NCI-H524 treated with DMSO at 0.1 percent for 48 hours (cell line): ENCODE measurements around the gene SERPINA6.
"Not testable (repeated sequence)": the region's sequence is repeated elsewhere in the genome, so short reads cannot be mapped to it uniquely, and the experiment has no call there.

Experiments used
- DNase-seq: peaks from one replicate; lab custom pipeline; 2025; lab: John Stamatoyannopoulos, UW

The SERPINA6 gene

DNA sequence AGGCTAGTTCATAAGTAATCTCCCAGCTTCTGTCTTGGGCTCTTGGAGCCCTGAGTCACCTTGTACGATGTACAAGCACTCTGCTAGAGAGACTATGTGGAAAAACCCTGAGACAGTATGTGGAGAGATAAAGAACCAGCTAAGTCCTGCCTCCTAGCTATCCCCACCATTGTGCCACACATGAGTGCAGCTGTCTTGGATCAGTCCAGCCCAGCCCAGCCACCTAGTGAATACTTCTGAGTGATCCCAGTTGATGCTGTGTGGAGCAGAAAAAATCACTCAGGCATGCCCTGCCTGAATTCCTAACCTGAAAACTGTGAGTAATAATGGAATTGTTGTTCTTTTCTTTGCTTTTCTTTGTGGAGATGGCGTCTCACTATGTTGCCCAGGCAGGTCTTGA, 5.1 kb upstream of the SERPINA6 start:
- no peak for DNase-seq

DNA sequence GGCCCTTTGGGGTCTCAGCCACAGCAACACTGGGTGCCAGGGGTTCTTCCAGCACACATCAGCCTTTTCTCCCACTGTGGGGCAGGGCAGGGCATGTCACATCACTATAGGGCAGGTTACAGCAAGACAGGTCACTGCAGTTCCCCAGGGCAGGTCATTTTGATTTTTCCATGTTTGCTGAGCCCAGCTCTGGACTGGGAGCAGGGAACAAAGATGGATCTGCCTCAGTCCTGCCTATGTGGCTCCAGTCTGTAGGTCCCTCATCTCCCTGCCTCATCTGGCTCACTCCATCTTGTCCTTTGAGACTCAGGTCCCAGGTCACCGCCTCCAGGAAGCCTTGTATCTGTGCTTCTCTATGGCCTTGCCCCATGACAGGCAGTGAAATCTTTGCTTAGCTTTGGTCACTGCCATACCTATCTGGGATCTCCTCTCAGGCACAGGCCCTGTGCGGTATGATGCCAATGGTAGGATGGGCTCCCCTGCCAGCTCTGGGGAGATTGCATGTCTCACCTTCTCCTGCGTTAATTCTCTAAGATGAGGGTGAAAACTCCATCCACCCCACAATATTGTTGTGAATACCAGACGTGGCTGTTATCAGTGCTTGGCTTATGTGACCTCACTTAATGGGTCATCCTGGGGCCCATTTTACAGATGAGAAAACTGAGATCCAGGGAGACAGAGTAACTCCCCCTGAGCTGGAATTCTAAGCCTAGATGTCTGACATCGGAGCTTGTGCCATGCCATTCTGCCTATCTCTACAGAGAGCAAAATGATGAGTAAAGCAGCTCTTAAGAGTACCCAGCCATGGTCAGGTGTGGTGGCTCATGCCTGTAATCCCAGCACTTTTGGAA, 1.5 kb downstream of the SERPINA6 start:
- DNase-seq: no peak

DNA sequence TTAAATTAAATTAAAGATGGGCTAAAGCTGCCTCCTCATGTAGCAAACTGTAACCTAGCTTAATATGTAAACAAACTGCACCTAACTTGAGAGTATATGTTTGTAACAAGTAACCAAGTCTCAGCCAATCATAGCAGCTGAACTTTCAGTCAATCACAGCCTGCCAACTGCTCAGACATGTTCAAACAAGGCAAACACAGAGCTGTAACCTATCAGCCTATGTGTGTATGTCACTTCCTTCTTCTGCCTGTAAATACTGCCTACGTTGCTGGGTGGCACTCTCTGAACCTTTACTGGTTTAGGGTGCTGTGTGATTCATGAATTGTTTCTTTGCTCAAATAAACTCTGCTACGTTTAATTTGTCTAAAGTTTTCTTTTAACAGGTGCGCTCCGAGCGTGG, 2.9 kb downstream of the SERPINA6 start:
- no peak for DNase-seq

DNA sequence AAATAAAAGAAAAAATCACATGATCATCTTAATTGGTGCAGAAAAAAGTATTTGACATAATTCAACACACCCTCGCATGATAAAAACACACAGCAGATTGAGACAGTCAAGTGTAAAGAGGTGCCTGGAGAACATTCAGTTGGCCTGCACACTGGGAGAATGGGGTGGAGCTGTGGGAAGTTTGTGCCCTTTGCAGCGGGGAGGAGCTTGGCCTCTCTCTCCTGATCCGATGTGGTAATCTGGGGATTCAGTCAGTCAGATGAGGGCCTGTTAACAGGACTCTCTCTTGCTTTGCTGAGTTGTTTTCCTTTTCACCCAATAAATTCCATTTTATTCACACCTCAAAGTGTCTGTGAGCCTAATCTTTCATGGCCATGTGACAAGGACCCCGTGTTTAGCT, 5.9 kb downstream of the SERPINA6 start:
- no peak for DNase-seq

DNA sequence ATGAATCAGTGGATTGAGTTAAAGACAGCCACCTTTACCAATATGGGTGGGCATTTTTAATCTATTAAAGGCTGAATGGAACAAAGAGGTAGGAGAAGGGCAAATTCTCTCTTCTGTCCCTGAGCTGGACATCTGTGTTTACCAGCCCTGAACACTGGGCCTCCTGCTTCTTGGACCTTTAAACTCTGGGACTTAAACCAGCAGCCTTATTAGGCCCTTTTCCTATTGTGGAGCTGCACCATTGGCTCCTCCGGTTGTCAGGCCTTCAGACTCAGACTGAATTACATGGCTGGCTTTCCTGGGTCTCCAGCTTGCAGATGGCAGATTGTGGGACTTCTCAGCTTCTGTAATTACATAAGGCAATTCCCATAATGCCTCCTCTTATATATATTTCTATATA, 6.4 kb downstream of the SERPINA6 start:
- no peak for DNase-seq

DNA sequence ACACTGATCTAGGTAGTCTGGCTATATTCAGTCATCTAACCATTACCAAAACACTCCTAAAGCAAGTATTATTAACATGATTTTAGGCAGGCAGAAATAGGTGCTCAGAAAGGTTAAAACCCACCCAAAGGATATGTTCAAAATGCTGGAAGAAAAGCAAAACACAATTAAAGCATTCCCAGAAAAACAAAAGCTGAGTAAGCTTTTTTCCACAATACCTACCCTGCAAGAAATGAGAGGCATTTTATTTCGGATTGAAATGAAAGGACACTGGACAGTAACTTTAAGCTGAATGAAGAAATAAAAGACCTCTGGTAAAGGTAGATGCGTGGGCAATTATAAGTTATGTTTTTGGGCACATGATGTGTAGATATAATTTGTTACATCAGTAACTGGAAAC, 8.2 kb downstream of the SERPINA6 start:
- DNase-seq: no peak

DNA sequence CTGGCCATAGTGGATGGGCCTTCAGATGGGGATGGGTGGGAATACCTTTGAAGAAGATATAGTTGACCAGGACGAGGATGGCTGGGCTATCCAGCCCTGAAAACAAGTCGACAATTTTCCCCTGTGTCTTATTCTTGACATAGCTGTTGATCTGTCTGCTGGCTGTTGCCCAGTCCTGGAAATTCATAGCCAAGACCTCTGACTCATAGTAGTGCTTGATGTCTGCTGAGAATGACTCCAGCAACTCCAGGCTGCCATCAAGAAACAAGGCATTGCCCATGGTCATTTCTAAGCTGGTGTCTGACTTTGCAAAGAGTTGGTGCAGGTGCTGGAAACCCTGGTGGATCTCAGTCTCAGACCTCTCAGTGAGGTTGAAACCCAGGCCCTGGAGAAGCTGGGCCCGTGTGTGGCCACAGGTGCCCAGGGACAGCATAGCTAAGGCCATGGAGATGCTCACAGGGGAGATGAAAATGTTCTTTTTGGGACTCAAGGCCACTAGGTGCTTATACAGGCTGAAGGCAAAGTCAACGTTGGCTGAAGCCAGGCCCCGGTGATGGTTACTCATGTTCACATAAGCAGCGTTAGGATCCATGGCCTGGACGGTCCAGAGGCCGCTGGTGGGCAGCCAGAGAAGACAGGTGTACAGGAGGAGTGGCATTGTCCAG, 9.0 kb downstream of the SERPINA6 start:
- no peak for DNase-seq

DNA sequence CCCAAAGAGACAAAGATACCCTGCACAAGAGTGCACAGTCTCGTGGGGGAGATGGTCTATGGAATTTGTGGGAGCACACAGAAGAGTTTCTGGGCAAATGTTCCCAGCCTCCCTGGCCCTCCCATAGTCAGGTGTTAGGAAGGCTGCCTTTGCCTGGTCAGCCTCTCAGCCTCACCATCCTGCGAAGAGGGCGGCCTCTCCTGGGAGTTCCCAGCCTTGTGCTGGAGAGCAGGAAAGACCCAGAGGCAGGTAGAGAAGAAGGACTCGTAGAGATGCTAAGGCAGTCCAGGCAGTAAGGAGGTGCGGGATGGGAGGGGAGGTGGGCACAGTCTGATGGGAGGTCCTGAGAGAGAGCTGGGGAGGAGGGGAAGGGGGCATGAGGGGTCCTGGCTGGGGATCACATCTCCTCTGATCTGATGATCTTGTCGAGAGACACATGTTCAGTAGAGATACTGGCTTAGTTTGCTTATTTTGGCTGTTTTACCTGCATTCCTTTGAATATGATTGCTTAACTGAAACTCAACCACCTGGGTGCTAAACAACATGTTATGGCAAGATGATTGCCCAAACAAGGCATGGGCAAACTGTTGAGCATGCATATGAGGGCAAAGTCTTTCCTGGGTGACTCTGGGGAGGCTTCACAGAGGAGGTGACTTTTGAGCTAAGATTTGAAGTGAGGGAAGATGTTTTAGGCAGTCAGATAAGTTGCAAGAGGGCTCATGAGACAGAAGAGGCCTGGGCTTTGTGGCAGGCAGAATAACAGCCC, 10.5 kb downstream of the SERPINA6 start:
- DNase-seq: no peak

DNA sequence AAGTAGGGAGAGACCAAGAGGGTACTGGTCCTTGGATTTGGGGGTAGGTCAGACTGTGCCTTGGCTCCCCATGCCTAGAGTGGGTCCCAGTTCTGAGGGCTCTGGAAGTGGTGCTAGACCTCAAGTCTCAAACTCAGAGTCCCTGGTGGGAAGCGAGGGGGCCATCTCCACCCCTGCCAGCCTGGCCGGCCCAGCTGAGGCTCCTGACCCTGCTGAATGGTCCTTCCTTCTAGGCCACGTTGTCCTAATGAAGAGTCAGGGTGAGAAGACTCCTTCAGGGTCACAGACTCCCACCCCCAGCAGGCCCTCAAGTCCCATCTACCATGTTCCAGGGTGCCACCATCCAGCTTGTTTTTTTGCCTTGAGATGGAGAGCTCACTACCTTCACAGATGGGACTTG, 12.9 kb downstream of the SERPINA6 start:
- no peak for DNase-seq

DNA sequence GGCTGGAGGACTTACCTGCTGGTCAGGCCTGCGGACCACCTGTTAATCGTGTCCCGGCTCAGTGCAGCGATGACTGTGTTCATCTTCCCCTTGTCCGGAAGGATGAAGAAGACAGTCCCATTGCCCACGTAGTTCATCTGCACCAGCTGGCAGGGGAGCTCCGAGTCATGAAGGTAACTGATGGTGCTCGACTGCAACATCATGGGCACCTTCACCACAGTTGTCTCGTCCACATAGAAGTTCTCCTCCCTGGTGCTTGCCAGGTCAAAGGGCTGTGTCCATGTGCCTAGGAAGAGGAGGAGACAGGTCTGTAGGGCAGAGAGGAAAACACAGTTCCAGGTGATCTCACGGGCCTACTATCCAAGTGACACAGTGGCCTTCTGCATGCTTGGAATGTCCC, 13.4 kb downstream of the SERPINA6 start:
- no peak for DNase-seq

DNA sequence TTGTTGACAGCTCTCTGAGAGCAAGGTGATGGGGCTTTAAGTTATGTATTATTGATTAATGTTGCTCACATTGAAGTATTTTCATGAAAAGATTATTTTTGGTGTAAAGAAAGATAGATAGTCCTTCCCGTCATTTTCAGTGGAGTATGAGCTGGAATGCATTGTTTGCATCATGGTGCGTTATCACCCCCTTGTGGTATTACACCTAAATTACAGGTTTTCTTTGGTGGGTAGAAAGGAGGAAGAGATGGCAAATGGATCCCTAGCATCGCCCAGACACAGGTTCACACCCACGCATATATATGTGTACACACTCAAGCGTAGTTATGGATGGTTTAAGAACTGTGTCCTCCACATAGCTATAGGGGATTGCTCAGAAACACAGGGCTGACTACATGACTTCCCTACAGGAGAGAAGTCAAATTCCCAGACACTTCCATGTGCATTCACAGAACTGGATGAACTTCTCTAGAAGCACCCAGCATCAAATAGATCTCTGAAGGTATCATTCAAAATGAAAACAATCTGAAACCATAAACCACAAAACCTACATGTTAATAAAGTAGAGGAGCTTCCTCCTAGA, 15.6 kb downstream of the SERPINA6 start:
- DNase-seq: no peak

DNA sequence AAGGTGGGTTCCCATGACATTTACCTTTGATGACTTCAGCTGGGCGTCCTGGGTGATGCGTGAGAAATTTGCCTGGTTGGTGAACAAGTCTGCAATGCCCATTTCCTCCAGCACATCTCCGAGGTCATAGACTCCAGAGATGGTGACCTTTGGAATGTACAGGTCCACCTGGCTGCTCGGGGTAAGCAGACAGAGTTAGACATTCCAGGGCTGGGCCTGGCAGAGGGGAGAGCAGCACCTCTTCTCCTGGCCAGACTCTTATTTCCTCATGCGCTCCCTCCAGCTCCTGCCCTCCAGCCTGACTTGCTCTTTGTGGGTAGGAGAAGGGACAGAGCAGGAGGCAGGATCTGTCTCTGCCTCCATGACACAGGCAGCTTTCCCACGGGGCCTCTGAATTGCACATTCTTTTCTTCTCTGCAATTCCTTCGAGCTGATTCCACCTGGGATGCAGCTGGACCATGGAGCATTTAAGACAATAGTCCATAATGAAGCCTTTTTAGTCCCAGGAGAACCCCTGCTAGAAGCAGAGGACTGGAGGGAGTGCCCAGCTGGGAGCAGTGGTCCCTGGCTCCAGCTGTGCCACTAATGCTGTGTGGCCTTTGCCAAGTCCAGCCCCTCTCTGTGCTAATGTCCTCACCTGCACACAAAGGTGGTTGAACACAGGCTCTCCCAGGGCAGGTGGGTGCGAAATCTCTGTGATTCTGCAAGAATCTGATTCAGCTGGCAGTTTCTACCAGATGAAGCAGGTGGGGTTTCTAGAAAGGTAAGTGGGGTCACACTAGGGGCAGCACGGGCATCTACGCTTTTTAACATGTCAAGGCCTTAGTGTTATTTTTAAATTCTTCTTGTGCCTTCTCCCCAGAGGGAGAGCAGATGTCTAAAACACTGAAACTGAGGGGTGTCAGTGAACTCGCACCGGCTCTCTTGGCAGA, 16.8 kb downstream of the SERPINA6 start:
- no peak for DNase-seq

DNA sequence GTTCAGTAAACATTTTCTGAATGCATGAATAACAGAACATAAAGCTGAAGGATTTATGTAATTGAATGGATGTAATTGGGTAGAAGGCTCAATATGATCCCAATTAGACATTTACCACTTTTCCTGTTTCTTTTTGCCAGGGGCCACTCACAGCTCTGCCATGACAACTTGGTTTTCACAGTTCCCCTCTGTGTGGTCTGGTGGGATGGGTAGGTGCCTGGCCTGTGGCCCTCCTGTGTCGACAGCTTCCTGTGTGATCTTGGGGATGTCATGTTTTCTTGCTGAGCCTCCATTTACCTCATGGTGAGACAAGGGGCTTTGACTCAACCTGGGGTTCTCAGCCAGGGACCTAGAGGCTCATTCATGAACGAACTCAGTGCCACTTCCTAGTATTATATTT, 17.5 kb downstream of the SERPINA6 start:
- DNase-seq: no peak

DNA sequence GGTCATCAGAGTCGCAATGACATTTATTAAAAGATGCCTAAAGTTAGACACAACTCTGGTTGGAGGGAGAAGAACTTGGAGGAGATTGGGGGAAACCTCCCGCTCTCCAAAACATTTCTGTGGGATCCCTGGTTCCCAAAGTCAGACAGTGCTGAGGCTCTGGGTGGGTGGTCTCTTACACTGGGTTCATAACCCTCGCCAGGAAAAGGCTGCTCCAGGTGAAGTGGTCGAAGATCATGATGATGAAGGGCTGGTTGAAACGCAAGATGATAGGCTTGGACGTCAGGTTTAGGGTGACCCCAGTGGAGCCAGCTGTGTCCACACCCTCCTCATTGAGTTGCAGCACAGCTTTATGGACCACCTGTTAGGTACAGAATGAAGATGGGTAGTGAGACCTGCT, 18.9 kb downstream of the SERPINA6 start:
- no peak for DNase-seq

DNA sequence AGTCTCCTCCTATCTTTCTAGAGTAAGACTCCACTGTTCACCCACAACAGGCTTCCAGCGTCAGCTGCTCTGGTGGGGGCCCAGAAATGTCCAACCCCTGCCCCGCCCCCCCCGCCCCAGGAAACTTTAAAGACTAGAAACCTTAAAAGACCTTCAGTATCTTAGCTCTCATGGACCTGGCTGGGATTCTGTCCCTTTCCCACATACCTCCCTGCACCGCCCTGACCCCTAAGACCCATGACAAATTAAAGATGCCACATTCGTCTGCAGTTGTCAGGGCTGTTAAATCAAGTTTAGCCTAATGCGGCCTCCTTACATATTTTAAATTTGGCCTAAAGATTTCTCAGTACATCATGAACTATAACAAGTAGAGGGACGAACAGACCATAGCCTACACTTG, 20.0 kb downstream of the SERPINA6 start:
- DNase-seq: no peak

DNA sequence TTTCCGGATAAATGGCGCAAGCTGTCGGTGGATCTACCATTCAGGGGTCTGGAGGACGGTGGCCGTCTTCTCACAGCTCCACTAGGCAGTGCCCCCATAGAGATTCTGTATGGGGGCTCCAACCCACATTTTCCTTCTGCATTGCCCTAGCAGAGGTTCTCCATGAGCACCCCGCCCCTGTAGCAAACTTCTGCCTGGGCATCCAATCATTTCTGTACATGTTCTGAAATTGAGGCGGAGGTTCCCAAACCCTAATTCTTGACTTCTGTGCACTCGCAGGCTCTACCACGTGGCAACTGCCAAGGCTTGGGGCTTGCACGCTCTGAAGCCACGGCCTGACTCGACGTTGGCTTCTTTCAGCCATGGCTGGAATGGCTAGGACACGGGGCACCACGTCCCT, 25.0 kb downstream of the SERPINA6 start:
- no peak for DNase-seq

DNA sequence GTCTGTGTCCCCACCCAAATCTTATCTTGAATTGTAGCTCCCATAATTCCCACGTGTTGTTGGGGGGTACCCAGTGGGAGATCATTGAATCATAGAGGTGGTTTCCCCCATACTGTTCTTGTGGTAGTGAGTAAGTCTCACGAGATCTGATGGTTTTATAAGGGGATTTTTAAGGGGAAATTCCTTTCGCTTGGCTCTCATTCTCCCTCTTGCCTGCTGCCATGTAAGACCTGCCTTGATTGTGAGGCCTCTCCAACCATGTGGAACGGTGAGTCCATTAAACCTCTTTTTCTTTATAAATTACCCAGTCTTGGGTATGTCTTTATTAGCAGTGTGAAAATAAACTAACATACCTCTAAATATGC, 27.0 kb downstream of the SERPINA6 start:
- DNase-seq: not testable (repeated sequence)

DNA sequence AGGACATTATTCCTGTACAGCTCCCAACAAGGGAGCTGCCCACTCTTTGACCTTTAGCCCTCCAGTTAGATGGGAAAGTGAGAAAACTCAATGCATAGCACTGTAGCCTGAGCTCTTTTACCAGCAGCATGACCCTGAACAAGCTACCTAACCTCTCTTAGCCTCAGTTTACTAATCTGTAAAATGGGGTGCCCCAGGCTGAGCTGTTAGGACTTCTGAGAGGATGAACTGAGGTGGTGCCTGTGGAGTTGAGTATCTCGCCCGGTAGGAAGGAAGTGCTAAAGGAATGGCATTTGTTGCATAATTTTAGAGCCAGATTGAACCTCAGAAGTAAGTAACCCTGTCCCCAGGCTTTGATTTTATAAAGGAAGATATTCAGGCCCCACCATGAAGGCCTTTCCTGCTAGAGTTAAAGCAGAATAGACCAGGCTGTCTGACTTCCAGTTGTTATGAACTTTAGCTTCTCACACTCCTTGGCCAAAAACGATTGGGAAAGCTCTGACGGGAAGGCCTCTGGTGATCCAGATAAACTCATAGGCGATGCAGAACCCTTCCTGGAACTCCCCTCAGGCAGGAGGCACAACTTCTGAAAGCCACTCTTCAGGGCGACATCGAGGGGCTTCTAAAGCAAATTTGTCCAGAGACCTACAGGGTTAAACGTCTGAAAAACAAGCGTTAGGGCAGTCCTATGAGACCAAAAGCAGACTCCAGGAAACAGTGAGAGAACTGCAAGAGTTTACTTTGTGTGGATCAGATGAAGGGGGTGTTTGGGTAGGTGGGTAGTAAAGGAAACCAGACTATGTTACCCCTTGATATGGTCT, 27.6 kb downstream of the SERPINA6 start:
- DNase-seq: no peak

DNA sequence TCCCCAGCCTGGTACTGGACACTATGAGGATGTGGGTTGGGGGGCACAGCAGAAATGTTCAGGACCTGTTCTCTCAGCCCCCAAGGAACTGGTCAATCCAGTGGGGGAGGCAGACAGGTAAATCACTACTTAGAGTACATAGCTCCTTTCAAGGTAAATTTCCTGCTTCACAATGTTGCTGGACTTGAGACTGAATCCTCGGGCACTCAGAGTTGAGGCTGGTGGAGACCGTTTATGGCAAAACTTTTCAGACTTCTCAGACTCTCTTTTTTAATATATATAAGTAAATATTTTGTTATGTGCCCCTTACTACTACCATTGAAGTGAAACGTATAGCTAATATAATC, 29.6 kb downstream of the SERPINA6 start:
- no peak for DNase-seq

DNA sequence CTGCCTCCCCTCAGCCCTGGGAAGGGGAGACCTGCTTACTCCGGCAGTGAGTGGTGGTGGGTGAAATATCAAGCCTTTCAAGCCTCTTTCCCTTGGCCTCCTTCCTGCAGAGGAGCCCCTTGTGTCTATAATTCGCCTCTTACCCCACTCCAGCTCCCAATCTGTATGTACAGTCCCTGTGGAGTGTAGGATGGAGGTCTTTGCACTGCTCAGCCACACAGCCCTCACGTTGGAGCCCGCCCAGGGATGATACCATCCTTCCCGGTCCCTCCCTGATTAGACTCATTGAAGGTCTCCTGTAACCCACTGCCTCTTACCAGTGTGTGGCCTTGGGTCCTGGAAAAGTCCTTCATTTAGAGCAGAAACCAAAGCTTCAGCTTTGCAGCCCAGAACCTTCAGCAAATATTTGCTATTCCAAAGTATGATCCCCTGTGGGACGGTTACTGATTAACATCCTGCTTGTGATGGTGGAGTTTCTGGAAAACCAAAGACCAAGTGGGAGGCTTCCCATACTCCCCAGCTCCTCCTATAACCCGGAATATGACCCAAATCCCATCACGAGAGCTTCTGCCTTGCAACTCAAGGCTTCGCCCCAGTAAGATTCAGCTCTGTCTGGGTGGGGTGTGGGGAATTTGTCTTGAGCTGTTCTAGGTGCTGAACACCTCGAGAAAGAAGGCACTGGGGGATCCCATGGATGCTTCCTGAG, 30.1 kb downstream of the SERPINA6 start, which contains the start of gene SERPINA10:
Gene SERPINA10 (minus strand): TSS at position 397 of the 706 bp plus-strand sequence. CDS start 2,675 bp downstream, outside the sequence.
- no peak for DNase-seq
